Thyroid gland (tissue), 4 donors: ENCODE data around the gene F8. TPM values are rescaled to one million over a fixed set of nuclear protein-coding genes. Genes with fewer than 3 reads are reported as not detected.
"Not testable (repeated sequence)": the region's sequence is repeated elsewhere in the genome, so short reads cannot be mapped to it uniquely, and the experiment has no call there.

ENCODE experiments used
- DNase-seq, 2 donors: peaks; one replicate each; pipeline ENCODE4 v3.0.0-alpha.2; 2019
- H3K27ac ChIP-seq, 3 donors: fragments of 200-600 bp; sonication (generic); 1 replicate in 2 of 3; 2 replicates in 1 of 3; pipeline ENCODE4 v1.5.1; 2016 to 2019; ENCODE audit warnings: mild to moderate bottlenecking in 1 of 3, moderate library complexity in 1 of 3
- H3K27me3 ChIP-seq: fragments of 200-600 bp; sonication (generic); one replicate; pipeline ENCODE4 v1.5.1; 2019
- H3K36me3 ChIP-seq, 2 donors: fragments of 200-600 bp; sonication (generic); one replicate each; pipeline ENCODE4 v1.5.1; 2016 to 2019
- H3K4me1 ChIP-seq, 2 donors: fragments of 200-600 bp; sonication (generic); one replicate each; pipeline ENCODE4 v1.5.1; 2017 to 2019
- H3K4me3 ChIP-seq, 3 donors: fragments of 200-600 bp; sonication (generic); replicated peaks in 1 of 3; 1 replicate in 2 of 3; 2 replicates in 1 of 3; pipeline ENCODE4 v1.5.1; 2016; ENCODE audit warnings: mild to moderate bottlenecking in 1 of 3
- H3K9me3 ChIP-seq: fragments of 200-600 bp; sonication (generic); one replicate; pipeline ENCODE4 v1.5.1; 2017
- POLR2A ChIP-seq, 2 donors: fragments of 450-650 bp; IDR thresholded peaks; one replicate each; pipeline ENCODE4 v1.6.1; 2017; ENCODE audit warnings: antibody characterized with exemption in 2 of 2, mild to moderate bottlenecking in 2 of 2, moderate library complexity in 1 of 2
- WGBS, 2 donors: methylation state at CpG; one replicate each; pipeline ENCODE4 v1.1.5; 2017; 5-methylcytosine and 5-hydroxymethylcytosine counted together
- intact Hi-C: fragments of 100-400 bp; cut with DNase I; formaldehyde crosslinking; loops from one replicate; pipeline ENCODE4 v1.15.1; 2023
- total RNA-seq, 4 donors: library from RNA; depleted of rRNA; stranded (reverse); fragments of >200 nt; gene quantifications; one replicate each; pipeline ENCODE4 v1.2.3, GENCODE V29; 2016
- TF ChIP-seq, protein P1 (sequence below), 6 experiments: fragments of 200-600 bp in 3 of 6; fragments of 450-650 bp in 3 of 6; sonication (generic) in 3 of 6; IDR thresholded peaks; one replicate each; pipeline ENCODE4 v1.5.1; 2016 to 2019; ENCODE audit warnings: antibody characterized with exemption in 6 of 6, mild to moderate bottlenecking in 2 of 6, inconsistent platforms in 1 of 6, moderate library complexity in 1 of 6

The F8 gene
- total RNA-seq, 4 donors from 2014 or later, result 17.3 to 43.1 (median 29.3) TPM

DNA sequence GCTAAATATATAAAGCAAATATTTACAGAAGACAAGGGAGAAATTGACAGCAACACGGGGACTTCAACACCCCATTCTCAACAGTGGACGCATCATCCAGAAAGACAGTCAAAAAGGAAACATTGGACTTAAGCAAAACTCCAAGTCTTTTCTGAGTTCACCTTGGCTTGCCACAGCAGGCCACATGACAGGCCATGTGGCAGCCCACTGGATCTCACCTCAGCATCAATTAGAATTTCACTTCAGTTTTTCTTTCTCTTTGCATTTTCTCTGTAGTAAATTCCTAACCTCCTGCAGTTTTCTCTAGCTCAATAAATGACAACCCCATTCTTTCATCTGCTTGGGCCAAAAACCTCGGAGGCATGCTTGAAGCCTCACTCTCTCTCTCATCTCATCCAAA, 200.5 kb downstream of the F8 start:
- Histone ChIP-seq H3K27me3 (no peaks in the 10 kb centered on the region), H3K4me1 (no peaks in the 10 kb centered on the region), H3K9me3 (no peaks in the 10 kb centered on the region), H3K27ac (no peak overlapping the region), H3K36me3 (no peaks in the 10 kb centered on the region), H3K4me3 (no peak overlapping the region)
- no peak for TF ChIP-seq POLR2A (IDR thresholded peaks at IDR 0.05)
- TF ChIP-seq, protein P1, sequence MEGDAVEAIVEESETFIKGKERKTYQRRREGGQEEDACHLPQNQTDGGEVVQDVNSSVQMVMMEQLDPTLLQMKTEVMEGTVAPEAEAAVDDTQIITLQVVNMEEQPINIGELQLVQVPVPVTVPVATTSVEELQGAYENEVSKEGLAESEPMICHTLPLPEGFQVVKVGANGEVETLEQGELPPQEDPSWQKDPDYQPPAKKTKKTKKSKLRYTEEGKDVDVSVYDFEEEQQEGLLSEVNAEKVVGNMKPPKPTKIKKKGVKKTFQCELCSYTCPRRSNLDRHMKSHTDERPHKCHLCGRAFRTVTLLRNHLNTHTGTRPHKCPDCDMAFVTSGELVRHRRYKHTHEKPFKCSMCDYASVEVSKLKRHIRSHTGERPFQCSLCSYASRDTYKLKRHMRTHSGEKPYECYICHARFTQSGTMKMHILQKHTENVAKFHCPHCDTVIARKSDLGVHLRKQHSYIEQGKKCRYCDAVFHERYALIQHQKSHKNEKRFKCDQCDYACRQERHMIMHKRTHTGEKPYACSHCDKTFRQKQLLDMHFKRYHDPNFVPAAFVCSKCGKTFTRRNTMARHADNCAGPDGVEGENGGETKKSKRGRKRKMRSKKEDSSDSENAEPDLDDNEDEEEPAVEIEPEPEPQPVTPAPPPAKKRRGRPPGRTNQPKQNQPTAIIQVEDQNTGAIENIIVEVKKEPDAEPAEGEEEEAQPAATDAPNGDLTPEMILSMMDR (IDR thresholded peaks at IDR 0.05), result no peak
- intact Hi-C loops, result no loop called here
- 79 to 88% methylated on average over 3 of the region's 3 CpGs for WGBS, 2 donors
- no peak for DNase-seq

DNA sequence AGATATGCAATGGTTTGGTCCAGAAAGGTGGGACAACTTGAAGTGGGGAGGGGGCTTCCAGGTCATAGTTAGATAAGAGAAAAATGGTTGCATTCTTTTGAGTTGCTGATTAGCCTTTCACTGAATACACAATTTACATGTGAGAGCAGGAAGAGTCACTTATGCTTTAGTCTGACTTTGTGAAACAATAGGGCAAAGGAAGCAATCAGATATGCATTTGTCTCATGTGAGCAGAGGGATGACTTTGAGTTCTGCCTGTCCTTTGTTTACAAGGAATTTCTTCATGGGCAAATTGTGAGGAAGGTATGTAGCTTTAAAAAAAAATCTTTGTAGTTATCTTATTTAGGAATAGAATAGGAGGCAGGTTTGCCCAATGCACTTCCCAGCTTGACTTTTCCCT, 201.0 kb downstream of the F8 start:
- Histone ChIP-seq H3K9me3 (no peaks in the 10 kb centered on the region), H3K27me3 (no peaks in the 10 kb centered on the region), H3K27ac (no peak overlapping the region), H3K4me3 (no peak overlapping the region), H3K4me1 (no peaks in the 10 kb centered on the region), H3K36me3 (no peaks in the 10 kb centered on the region)
- no peak for TF ChIP-seq POLR2A (IDR thresholded peaks at IDR 0.05)
- TF ChIP-seq, protein P1 (IDR thresholded peaks at IDR 0.05), result no peak
- intact Hi-C loops, result no loop called here
- DNase-seq, result no peak

DNA sequence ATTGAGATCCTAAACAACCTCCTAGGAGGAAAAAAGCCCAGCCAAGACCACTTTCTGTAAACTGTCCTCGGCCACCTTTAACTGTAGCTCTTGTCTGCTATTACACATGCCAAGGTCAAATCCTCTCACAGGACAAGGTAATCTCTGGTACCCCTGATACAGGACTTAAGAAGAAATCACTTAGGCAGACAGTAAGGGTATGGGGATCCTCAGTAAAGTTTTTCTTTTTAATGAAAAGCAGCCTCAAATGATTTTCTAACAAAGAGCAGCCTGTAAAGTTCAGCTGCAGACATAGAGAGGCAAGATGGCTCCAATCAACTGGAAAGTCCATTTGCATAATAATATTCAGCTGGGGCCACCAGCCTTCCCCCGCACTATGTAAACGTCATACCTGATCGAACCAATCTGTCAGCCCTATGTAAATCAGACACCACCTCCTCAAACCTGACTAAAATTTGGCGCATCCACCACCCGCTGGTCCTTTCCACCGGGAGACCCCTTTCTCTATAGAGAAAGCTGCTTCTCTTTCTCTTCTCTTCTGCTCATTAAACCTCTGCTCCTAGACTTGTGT, 202.7 kb downstream of the F8 start:
- WGBS, 2 donors, result 85 to 86% methylated on average over 7 of the region's 7 CpGs
- Histone ChIP-seq H3K27me3 (no peaks in the 10 kb centered on the region), H3K4me3 (no peak overlapping the region), H3K9me3 (no peaks in the 10 kb centered on the region), H3K27ac (no peak overlapping the region), H3K4me1 (no peaks in the 10 kb centered on the region), H3K36me3 (no peaks in the 10 kb centered on the region)
- DNase-seq, result no peak
- TF ChIP-seq POLR2A (IDR thresholded peaks at IDR 0.05), result no peak
- TF ChIP-seq, protein P1 (IDR thresholded peaks at IDR 0.05), result no peak
- intact Hi-C loops, result no loop called here

DNA sequence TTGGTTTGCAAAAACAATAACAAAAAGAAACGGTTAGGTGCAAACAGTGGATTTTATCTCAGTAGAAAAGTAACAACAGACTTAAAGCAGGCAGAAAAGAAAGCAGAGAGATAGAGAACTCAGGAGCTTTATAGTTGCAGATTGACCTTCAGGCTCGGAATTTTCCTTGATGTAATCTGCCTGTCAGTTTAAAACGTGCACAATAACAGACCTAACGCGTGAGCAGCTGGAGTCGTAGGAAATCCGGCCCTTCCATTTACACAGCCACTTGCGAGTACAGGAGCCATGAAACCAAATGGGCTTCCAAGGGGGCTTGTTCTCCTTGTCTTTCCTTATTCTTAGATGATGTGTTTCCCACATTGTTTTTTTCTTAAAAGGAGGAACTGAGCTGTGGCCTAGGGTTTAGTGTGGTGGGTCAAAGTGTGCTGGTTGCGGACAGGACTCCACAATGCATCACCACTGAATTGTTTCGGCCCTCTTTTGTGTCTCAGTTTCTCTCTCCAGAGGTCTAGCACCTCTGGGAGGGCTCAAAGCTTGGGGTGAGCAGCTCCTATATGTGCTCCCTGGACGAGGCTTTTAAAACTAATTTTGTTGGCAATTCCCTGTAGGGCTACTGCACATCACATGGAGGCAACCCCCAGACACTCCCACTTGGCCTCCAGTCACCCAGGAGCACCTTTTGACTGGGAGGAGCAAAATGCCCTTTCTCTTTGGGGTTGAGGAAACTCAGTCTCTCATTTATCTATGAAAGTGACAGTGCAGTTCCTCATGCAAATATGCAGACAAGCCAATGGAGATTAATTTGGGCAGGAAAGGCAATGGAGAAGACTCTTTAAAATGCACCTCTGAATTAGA, 203.4 kb downstream of the F8 start:
- no peak for TF ChIP-seq POLR2A (IDR thresholded peaks at IDR 0.05)
- TF ChIP-seq, protein P1 (IDR thresholded peaks at IDR 0.05), result no peak
- intact Hi-C loops, result no loop called here
- no peak for DNase-seq
- Histone ChIP-seq H3K27me3 (no peaks in the 10 kb centered on the region), H3K4me3 (no peak overlapping the region), H3K9me3 (no peaks in the 10 kb centered on the region), H3K27ac (no peak overlapping the region), H3K36me3 (no peaks in the 10 kb centered on the region), H3K4me1 (no peaks in the 10 kb centered on the region)
- WGBS, 2 donors, result 87 to 90% methylated on average over 11 of the region's 11 CpGs

DNA sequence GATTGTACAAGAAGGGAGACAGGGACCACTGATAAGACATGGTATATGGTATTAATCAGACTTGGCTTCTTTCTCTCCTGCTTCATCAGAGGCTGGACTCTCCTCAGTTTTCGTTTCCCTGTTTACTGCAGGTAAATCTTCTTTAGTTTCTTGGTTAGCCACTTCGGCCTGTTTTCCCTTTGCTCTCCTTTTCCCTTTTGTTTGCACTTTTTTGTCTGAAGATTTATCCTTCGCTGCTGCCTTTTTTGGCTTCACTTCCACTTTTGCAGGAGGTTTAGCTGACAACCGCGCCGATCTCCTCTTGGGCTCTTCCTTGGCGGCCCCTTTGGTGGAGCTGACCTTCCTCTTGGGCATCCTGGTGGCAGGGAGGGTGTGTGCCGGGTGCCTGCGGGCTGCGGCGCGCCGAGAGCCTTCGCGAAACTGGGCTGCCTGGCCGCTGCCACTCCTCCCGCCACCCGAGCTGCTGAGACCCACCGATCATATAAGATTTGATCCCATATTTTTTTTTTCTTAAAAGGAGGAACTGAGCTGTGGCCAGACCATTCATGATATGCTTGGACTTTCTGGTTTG, 205.4 kb downstream of the F8 start:
- H3K27ac ChIP-seq, H3K27me3 ChIP-seq, H3K4me3 ChIP-seq, H3K4me1 ChIP-seq, intact Hi-C loops, H3K9me3 ChIP-seq, H3K36me3 ChIP-seq, DNase-seq: not testable (repeated sequence)
- 96 to 97% methylated on average over 17 to 19 of the region's 19 CpGs for WGBS, 2 donors

DNA sequence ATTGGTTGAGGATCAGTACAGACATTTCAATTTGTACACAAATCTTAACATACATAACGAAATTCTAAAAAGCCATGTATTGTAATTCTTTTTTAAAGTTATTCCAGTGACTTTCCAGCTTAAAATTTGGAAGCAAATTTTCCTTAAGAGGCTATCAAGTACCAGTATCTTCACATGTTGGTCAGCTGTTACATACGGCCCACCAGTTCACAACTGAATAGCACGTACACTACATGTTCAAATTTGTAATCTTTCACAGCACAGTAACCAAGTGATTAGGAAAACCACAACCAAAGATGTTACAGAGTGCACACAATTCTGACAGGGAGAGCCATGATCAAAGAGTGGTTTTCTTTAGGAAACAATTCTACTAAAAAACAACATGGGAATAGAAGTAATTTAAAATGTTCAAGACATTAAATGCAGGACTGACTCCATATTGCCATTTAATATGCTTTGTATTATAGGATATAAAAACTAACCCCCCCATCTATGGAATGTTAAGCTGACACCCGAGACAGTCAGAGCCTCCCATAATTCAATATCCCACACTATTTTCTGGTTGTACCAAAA, 206.1 kb downstream of the F8 start:
- DNase-seq, H3K4me1 ChIP-seq, H3K27ac ChIP-seq, H3K9me3 ChIP-seq, H3K4me3 ChIP-seq, H3K36me3 ChIP-seq, H3K27me3 ChIP-seq, intact Hi-C loops: not testable (repeated sequence)
- WGBS, 2 donors, result 91 to 96% methylated on average over 4 of the region's 4 CpGs
